Measurements from ENCODE around the gene PNP.

DNA sequence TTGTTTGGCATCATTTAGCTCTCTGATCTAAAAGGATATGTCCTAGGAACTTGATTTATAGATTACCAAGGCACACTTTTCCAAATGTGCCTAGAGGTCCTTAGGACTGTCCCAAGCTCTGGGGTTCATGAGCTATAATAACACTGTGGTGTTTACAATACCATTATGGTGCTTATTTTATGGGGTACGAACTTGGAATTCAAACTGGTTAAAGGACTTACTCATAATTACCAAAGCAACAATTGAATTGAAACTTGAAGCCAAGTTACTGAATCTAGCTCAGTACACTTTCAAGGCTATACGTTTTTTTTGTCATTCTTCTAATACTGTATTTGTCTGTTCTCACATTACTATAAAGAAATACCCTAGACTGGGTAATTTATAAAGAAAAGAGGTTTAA is 46.3 kb upstream of the PNP start:
- TF ChIP-seq, protein P1, sequence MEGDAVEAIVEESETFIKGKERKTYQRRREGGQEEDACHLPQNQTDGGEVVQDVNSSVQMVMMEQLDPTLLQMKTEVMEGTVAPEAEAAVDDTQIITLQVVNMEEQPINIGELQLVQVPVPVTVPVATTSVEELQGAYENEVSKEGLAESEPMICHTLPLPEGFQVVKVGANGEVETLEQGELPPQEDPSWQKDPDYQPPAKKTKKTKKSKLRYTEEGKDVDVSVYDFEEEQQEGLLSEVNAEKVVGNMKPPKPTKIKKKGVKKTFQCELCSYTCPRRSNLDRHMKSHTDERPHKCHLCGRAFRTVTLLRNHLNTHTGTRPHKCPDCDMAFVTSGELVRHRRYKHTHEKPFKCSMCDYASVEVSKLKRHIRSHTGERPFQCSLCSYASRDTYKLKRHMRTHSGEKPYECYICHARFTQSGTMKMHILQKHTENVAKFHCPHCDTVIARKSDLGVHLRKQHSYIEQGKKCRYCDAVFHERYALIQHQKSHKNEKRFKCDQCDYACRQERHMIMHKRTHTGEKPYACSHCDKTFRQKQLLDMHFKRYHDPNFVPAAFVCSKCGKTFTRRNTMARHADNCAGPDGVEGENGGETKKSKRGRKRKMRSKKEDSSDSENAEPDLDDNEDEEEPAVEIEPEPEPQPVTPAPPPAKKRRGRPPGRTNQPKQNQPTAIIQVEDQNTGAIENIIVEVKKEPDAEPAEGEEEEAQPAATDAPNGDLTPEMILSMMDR (IDR thresholded peaks at IDR 0.05 in 4 of 5, conservative IDR thresholded peaks at IDR 0.05 in 1 of 5): no peak
- TF ChIP-seq POLR2A (IDR thresholded peaks at IDR 0.05): no peak

All from gastrocnemius medialis (tissue), 4 donors.